Inflammatory macrophage treated with lipopolysaccharide for 1 hour (primary cell): Measurements from ENCODE around the gene TAS2R30.
"Not testable (repeated sequence)": the region's sequence is repeated elsewhere in the genome, so short reads cannot be mapped to it uniquely, and the experiment has no call there.

ENCODE experiments used
- DNase-seq, 2 donors: peaks; one replicate each; pipeline ENCODE4 v3.0.0-alpha.2; 2020 to 2022

The TAS2R30 gene

GRCh38 chr12:11114130-11114529, 20.3 kb downstream of the TAS2R30 start:
- not testable (repeated sequence) for DNase-seq

DNA sequence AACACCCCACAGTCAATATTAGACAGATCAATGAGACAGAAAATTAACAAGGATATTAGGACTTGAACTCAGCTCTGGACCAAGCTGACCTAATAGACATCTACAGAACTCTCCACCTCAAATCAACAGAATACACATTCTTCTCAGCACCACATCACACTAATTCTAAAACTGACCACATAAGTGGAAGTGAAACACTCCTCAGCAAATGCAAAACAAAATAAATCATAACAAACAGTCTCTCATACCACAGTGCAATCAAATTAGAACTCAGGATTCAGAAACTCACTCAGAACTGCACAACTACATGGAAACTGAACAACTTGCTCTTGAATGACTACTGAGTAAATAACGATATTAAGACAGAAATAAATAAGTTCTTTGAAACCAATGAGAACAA, 23.2 kb downstream of the TAS2R30 start:
- DNase-seq = not testable (repeated sequence)

GRCh38 chr12:11108862-11109261, 25.6 kb downstream of the TAS2R30 start:
- DNase-seq = no peak

DNA sequence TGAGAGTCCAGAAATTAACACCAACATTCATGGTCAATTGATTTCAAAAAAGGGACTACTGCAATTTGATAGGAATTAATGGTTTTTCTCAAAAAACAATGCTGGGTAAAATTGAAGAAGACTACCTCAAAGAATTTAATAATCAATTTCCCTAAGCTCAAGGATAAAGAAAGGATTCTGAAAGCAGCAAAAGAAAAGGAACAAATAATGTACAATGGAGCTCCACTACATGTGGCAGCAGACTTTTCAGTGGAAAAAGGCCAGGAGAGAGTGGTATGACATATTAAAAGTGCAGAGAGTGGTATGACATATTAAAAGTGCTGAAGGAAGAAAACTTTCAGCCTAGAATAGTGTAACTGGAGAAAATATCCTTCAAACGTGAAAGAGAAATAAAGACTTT, 26.7 kb downstream of the TAS2R30 start:
- DNase-seq = no peak

DNA sequence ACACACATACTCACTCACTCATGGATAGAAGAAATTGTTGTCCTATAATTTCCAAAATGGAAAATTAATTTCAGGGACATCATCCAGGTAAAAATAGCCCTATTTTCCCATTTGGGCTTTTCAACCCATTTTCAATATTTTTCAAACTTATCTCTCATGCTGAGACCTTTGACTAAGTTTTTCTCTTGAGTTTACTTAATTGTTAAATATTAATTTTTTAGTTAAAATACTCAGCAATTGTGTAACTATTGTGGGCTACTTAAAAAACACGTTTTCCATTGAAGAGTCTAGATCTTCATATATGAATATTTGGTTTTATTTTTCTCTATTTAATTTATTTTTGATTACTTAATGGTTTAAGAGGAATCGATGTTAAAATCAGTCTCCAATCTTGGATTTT, 28.2 kb downstream of the TAS2R30 start:
- DNase-seq = no peak

- DNase-seq = no peak
Observed at GRCh38 chr12:11105546-11105945, 28.9 kb downstream of the TAS2R30 start.

DNA sequence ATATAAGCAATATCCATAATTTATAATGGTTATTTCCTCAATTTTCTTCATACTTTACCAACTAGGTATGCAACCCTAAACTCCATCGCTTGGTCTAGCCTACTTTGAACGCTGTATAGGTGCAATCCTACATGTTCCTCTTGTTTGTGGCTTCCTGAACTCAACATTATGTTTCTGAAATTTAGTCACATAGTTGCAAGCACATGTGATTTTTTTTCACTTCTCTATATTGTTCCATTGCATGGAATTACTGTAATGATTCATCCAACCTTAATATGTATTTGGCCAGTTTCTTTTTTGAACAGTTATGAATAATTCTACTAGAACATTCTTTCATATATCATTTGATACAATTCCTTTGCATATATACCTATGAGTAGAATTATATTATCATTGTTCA, 39.5 kb downstream of the TAS2R30 start:
- not testable (repeated sequence) for DNase-seq

DNA sequence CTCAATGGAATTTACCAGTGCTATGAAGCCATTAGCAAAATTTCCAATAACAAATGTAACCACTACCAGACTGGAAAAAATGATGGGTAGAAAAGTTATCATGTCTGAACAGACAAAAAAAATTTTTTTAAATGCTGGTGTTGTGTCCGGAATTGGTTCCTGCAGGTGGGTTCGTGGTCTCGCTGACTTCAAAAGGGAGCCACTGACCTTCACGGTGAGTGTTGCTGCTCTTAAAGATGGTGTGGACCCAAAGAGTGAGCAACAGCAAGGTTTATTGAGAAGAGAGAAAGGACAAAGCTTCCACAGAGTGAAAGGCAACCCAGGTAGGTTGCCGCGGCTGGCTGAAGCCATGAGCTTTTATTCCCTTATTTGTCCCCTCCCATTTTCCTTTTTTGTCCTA, 42.3 kb downstream of the TAS2R30 start, which contains the start of gene TAS2R43:
Gene TAS2R43 (minus strand): TSS at position 186 of the 400 bp plus-strand sequence. CDS start 84 bp downstream, at position 102.
- no peak for DNase-seq

DNA sequence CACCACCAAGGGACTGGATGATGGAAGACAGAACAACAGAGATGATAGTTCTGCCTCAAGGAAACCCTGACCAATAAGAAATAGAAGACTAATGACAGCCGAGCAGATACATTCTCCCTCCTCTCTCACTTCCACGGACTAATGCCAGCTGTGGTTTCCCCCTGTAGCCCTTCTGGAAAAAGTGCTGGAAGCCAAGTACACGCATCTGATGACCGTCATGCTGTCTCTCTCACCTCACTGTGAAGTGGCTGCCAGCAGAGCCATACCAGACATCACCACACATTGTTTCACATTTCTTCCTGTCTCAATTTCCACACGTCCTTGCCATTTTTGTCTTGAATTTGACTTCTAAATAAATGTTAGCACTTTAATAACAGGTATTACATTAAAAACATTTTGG, 45.2 kb downstream of the TAS2R30 start:
- no peak for DNase-seq

GRCh38 chr12:11085419-11085818, 49.0 kb downstream of the TAS2R30 start:
- peak; percentile 7 to 27 for DNase-seq
